ENCODE data around the gene CERS6. TPM values are rescaled to one million over a fixed set of nuclear protein-coding genes. Genes with fewer than 3 reads are reported as not detected.
A peak's percentile ranks its signal among the peaks of the same experiment; 100 is the strongest.
"Not testable (repeated sequence)": the region's sequence is repeated elsewhere in the genome, so short reads cannot be mapped to it uniquely, and the experiment has no call there.

Gene CERS6
- total RNA-seq, 1 donor from 2014 or later: 23.6 TPM

DNA sequence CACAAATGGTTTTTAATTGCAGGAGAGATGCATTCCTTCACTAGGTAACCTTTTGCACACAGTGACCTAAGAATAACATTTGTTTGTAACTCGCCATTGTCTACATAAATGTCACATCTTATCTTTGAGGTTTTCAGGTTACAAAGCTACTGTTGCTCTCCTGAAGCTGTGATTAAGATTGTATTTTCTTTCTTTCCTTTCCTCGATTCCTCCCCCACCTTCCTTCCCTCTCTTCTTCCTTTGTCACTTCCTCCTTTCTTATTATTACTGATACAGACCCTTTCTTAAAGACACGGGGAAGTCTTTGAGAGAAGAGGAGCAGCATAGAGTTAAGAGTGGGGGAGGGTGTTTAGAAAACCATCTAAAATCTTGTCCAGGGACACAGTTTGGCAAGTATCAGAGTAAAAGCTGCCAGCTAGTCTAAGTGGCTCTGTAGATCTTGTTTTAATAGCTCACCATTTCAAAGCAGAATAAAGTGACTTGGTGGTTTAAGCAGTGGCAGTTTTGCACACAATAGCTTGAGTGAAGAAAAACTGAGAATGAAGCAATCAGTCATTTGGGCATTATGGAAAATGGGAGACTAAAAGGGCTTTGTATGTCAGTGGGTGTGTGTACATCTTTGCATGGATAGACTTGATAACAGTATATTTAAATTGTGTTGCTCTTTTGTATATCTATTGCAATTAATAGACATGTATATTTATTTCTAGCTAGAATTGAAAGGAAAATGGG, 10.9 kb downstream of the CERS6 start:
- no peak for DNase-seq (ENCODE audit: low read depth in 2 of 2)

DNA sequence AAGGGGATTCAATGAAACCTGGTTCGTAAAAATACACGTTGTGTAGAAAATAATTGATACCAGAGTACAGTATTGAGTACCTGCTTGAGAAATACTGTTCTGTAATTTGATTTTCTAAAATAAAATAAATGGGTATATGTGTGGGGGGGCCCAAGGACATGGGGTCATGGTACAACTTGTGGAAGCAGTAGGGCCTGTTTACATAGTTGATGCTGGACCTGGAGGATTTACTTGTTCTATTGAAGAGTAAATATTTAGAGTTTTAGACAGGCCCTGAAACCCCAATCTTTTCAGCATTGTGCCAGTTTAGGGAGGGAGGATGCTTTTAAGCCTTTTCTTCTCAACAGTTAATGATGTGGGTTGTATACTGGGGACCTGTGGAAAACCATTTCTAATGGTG, 11.7 kb downstream of the CERS6 start:
- no peak for DNase-seq (ENCODE audit: low read depth in 2 of 2)

DNA sequence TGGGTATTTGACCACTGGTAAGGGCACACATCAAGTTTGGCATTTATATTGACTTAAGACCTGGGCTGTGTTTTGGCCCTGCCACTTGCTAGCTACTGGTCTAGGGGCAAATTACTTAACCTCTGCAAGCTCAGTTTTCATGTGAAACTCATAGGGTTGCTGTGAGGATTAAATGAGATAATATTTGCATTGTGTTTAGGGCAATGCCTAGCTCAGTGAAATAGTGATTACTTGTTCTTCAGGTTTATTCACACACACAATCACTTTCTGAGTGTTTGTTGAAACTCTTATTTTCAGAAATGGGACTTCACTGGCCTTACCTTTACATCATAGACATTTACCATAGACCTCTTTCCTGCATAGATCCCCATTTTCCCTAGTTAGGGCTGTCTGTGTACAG, 12.3 kb downstream of the CERS6 start:
- DNase-seq (ENCODE audit: low read depth in 2 of 2): no peak

DNA sequence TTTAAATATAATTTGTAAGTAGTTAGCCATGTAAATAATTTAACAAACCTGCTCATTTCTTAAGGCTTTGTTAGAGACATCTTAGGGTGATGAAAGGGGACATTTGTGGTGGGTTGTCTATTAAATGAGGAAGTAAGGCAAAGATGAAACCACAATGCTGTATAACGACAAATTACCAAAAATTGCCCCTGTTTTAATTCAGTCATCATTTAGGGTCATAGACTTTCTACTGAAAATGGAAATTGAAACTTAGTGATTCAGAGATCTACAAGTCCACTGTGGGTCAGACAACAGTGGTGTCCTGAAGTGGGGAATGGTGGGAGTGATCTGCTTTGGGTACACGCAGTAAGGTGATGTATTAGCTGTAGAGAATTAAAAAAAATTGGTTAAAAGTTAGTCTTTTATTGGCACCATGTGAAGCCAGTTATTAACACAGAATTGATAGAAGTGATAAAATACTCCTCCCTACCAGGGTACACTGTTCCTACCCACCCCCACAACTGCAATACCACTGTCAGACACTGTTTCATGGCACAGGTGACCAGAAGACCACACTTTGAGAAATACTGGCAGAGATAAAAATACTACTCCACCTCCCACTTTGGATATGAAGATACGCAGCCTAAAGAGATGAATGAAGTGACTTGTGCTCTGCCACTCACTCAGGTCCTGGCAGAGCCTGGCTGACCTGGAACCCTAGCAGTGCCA, 13.4 kb downstream of the CERS6 start:
- no peak for DNase-seq (ENCODE audit: low read depth in 2 of 2)

DNA sequence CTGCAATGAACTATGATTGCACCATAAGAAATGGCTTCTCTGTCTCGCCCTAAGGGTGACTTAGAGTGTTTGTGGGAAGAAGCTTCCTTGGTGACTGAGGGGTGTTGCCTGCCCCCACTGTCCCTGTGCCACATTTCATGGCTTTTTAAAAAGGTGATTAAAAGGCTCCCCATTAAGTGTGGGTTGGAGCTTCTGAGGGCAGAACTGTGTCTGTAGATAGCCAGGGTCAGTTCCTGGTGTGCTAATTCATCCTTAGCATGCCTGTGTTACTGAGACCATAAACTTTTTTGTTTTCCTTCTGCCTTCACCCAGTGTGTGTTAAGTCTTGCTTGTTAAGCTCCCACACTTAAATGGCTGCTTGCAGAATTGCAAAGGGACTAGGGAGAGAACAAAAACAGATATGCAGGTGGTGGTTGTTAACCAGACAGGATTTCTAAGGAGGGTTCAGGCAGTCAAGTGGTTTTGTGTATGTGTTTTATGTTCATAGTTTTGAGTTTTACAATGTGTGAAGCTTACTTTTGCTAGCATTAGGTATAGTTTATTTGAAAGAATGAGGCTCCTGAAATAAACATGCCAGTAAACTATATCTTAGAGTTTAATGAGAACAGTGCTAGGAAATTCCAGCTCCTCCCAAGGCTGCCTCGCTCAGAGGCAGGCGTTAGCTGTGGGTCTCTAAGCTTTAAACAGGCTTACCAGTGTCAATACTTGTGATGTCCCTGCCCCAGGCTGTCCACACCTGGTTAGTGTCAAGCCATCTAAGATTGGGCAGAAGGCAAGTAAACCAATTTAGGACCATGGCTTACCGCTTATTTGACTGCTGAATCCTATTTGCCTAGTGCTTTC, 14.5 kb downstream of the CERS6 start:
- no peak for DNase-seq (ENCODE audit: low read depth in 2 of 2)

DNA sequence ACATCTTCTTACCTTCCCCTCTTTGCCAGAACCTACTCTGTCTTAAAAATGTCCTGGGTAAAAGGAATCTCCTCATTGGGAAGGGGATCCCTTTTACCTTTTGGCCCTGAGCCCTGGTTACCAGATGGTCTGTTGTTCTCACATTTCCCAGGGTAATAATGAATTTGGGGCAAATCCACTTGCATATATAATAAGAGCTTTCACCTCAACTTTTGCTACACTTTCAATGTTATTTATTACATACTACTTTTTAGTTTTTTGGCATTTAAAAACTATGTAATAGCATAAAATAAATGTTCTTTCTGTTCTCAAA, 15.0 kb downstream of the CERS6 start:
- DNase-seq (ENCODE audit: low read depth in 2 of 2): no peak

DNA sequence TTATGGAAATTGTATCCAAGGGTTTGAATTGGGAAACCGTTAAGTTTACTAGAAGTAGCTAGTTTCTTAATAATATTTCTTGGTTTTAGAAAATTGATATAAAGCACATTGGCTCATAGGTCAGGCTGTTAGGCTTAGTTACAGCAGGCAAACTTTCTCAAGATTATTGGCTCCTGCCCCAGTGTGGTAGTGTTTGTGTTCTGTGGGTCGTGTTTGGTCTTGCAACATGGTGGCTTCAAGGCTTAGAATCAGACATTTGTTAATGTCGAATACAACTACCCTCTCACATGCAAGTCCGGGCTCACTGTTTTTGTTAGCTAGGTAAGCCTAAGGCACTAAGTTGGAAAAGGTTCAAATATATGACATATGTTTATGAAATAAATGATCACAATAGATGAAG, 19.6 kb downstream of the CERS6 start:
- no peak for DNase-seq (ENCODE audit: low read depth in 2 of 2)

DNA sequence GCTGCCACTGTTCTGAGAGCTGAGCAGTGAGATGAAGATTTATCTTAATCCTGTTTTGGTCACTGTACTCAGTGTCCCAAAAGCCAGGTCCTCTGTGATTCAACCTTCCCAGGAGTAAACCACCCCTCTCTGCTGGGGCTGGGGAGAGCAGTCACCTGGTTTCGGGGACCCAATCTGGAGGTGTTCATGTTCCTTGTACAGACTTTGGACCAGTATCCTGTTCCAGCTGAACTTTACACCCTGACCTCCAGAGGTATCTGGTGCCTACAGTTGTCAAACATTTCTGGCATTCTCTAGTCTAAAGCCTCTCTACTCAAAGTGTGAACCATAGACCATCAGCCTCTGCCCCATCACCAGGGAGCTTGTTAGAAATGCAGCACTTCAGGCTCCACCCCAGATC, 22.1 kb downstream of the CERS6 start:
- DNase-seq (ENCODE audit: low read depth in 2 of 2): no peak

DNA sequence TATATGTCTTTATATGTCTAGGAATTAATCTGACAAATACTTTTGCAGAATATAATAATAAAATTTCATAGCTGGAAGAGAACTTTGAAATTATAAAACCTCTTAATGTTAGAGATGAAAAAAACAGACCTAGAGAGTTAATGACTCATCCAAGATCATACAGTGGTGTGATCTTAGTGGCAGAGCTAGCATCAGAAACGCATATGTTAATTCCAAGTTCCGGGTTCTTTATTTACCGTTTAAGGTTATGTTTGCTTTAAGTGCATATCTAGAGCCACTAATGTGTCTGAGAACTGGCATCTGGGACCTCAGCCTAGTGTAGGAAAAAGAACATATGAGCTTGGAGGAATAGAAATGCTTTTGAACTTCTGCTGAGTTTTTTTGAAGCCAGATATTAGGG, 24.3 kb downstream of the CERS6 start:
- DNase-seq (ENCODE audit: low read depth in 2 of 2): no peak

DNA sequence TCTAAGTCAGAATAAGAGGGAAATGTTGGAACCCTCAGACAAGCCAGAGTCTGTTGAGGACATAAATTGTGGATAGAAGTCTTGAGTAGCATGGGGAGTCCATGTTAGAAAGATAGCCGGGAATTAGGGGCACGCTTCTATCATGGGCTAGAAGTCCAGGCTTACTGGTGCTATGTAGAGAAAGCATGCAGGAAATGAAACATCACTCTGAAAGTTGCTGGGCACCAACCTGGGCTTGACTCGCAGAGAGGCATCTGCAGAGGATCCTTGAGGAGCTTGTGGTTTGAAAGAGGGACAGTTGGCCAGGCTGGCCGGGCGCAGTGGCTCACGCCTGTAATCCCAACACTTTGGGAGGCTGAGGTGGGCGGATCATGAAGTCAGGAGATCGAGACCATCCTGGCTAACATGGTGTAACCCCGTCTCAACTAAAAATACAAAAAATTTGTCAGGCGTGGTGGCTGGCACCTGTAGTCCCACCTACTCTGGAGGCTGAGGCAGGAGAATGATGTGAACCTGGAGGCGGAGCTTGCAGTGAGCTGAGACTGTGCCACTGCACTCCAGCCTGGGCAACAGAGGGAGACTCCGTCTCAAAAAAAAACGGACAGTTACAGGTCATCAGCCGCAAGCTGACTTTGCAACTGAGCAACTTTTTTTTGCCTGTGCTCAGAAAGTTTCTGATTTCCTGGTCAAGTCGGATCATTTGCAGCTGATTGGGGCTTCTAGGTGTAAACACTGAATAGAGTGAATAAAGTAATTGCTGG, 24.9 kb downstream of the CERS6 start:
- no peak for DNase-seq (ENCODE audit: low read depth in 2 of 2)

DNA sequence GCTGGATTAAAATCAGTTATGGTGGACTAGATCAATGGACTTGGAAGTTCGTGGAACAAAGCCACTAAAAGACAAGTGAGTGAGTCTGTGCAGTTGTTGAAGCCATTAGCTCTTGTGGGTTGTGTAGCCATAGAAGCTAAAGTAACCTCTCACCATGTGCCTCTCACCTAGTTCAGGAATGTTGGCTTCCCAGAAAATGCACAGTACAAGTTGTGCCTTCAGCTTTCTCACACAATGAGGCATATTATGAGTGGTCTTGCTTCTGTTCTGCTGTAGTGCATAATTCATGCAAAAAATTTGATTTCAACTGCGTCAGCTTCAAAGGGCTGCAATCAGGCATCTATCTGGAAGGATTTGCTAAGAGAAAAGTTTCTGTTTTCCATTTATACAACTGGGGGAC, 26.2 kb downstream of the CERS6 start:
- DNase-seq (ENCODE audit: low read depth in 2 of 2): no peak

DNA sequence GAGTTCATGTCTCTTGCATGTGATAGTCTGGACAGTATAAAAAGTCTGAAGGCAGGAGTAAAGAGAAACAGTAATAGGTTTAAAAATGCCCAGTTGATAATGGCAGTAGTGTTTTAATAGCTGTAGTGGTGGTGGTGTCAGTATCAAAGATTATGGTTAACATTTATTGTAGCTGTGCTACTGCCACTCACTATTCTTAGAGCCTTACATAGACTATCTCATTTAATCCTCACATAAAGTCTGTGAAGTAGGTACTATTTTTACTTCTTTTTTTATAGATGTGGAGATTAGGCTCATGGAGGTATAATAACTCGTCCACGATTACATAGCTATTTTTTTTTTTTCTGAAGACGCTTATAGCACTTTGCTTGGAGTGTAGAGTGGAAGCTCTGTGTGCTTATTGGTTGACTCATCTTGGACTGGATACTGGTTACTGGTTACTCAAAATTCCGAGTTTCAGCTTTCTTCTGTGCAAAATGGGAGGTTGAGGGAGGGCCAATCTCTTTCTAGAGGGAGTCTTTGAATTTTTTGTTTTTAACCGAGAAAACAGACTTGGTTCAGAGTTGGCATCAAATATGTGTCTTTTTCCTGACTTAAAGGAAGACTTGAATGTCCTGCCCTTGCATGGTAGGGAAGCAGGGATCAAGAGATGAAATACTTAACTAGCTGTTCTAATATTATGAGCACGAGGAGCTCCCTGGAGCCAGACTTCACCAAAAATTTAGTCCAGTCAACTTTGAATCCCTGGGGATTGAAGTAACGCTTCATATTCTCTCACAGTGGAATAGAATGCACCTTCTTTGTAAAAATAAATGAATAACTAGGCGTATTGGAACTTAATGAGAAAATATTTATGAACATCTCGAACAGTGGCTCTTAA, 27.1 kb downstream of the CERS6 start:
- DNase-seq (ENCODE audit: low read depth in 2 of 2): no peak

DNA sequence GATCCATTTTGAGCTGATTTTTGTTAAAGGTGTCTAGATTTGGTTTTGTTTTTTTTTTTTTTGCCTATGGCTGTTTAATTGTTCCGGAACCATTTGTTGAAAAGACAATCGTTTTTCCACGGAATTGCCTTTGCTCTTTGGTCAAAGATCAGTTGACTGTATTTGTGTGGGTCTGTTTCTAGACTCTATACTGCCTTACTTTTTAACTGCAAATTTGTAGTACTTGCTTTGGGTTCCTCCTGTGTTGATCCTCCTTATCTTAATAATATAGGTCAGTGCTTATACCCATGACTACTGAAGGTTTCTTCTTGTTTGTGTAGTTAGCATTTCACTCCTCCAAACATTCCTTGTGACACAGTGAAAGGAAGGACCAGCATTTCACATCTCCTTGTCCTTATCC, 30.4 kb downstream of the CERS6 start:
- no peak for DNase-seq (ENCODE audit: low read depth in 2 of 2)

DNA sequence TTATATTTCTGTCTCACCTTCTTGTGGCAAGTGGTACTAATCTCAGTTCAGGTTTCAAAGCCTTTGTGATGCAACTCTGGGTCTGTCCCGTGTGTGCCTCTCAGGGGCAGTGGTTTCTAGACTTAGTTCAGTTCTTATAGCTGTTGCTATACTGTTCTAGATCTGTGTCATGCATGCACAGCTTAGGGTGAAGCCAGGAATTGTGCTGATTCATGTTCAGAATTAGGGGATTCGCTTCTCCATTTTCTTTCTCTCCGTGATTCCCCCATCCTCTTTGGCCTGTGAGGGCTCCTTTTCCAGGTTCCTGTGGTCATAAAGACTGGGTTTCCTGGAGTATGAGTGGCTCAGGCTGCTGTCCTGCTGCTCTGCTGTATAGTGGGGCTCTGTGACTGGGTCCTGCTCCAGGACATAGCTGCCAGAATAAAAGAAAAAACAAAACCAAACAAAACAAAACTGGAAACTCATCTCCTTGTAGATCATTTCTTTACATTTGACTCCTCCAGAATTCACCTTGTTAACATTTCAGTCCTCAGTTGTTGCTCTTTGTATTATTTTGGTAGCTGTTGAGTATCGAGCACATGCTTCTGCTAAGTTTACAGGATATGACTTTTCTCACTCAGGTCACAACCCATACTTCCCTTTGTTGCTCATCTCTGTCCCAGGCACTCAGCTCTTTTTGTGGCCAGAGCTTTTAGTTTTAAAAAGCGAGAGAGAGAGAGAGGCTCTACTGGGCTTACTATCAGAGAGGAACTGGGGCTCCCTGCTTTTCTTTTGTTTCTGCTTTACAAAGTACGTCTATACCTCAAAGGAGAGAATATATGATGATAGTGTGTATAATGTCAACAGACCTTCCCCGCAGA, 34.2 kb downstream of the CERS6 start:
- peak; percentile 77 to 78 for DNase-seq (ENCODE audit: low read depth in 2 of 2)

DNA sequence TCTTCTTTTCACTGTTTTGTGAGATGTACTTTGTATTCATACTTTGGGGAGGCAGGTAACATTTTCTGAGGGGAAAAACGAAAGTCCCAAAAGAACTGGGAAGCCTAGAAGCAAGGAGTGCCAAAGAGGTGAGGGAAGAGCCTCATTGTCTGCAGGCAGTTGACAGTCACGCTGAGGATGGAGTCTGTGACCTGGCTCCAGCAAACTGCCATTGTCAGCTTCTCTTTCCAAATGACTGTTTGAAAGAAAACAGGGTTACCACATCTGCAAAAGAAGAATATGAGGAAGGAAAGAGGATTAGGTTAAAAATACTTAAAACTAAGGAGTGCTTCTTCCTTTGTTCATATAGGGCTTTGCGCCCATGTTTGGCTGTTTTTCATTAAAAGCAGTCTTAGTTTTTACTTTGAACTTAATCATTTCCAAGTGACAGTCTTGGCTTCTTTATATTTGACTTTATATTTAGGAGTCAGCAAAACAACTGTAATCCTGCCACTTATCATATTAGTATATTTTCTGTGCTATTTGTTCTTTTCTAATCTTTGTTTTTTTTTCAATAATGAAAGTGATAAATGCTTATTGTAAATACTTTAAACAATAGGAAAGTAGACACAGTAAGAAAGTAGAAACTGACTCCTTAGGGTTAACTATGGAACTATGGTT, 35.0 kb downstream of the CERS6 start:
- DNase-seq (ENCODE audit: low read depth in 2 of 2): peak; percentile 4 to 19

DNA sequence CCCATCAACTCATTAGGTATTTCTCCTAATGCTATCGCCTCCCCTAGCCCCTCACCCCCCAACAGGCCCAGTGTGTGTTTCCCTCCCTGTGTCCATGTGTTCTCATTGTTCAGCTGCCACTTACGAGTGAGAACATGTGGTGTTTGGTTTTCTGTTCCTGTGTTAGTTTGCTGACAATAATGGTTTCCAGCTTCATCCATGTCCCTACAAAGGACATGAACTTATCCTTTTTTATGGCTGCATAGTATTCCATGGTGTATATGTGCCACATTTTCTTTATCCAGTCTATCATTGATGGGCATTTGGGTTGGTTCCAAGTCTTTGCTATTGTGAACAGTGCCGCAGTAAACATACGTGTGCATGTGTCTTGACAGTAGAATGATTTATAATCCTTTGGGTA, 35.7 kb downstream of the CERS6 start:
- not testable (repeated sequence) for DNase-seq (ENCODE audit: low read depth in 2 of 2)

DNA sequence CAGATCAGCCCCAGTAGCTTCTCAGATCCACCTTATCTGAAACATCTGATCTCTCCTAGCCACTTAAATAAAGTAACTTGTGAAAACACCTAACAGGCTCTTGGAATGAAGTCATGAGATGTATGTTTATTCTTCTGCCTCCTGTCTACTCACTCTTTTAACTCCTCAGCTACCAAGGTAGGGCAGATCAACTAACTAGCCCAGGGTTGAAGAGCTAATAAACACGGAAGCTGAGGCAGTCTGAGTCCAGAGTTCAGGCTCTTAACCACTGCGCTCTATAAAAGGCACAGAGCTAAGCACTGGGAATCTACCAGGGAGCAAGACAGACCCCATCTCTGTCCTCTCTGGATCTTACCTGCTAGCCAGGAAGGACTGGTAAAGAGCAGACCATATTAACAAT, 37.1 kb downstream of the CERS6 start:
- DNase-seq (ENCODE audit: low read depth in 2 of 2): not testable (repeated sequence)

DNA sequence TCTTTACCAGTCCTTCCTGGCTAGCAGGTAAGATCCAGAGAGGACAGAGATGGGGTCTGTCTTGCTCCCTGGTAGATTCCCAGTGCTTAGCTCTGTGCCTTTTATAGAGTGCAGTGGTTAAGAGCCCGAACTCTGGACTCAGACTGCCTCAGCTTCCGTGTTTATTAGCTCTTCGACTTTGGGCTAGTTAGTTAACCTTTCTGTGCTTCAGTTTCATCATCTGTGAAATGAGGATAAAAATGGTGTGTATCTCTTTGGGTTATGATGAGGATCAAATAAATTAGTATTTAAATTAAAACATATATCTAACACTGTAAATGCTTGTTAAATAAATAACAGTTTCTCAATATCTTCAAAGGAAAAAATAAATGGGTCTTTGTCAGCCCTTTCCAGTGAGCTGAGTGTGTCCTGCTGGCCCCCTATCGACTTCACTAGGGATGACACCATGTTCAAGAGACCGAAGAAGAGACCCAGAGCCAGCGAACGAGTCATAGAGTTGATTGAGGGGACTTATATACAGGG, 38.2 kb downstream of the CERS6 start:
- DNase-seq (ENCODE audit: low read depth in 2 of 2): peak in 1 of 2 donors; percentile 17

DNA sequence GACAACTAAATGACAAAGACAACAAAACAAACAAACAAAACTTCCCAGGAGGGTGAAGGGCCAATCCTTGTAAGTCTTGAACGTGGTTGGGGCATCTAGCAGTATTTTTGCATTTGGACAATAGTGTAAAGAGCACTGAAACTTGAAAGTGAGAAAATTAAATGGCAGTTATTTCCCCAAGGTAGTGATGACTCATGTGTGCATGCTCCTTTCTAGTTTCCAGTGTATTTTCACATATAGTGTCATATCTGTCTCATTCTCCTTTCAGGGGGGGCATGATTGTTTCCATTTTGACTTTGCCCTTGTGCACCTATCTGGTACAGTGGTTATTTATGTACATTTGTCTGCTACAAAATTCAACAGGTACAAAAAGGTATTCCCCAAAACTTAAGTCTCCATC, 39.5 kb downstream of the CERS6 start:
- no peak for DNase-seq (ENCODE audit: low read depth in 2 of 2)
